ENCODE data around the gene RNF212B. TPM values are rescaled to one million over a fixed set of nuclear protein-coding genes. Genes with fewer than 3 reads are reported as not detected.

The RNF212B gene
- total and polyA plus RNA-seq, 2 of the 13 experiments (the other 11 are each of a cell fraction or from before 2014, with no cell fraction given) = 0.05 TPM; not detected in 1

GRCh38 chr14:23301969-23302289 is 64.2 kb downstream of the RNF212B start (continued):
- TF ChIP-seq ZNF343 (CRISPR knock-in tag; IDR thresholded peaks at IDR 0.05) = peak; percentile 87; the same call in 1 of the 2 replicates
- peak; percentile 70; the same call in 1 of the 2 replicates for TF ChIP-seq MZF1 (CRISPR knock-in tag; IDR thresholded peaks at IDR 0.05; ENCODE audit: borderline replicate concordance)
- TF ChIP-seq PRDM4 (CRISPR knock-in tag; IDR thresholded peaks at IDR 0.05; ENCODE audit: borderline replicate concordance) = 0 out of 2 replicates have a peak, but pooled peaks have one; percentile 56
- TF ChIP-seq ZNF143 (CRISPR knock-in tag; IDR thresholded peaks at IDR 0.05) = peak; percentile 55
- no peak for TF ChIP-seq ZFP36 (IDR thresholded peaks at IDR 0.05; ENCODE audit: borderline replicate concordance, low read depth, low read length, partially characterized antibody)
- no peak; the same call in 1 of the 2 replicates for TF ChIP-seq ZNF513 (CRISPR knock-in tag; conservative IDR thresholded peaks at IDR 0.05)
- TF ChIP-seq CREB1 (IDR thresholded peaks at IDR 0.05) = no peak
- no peak for TF ChIP-seq CREB1 (CRISPR knock-in tag; IDR thresholded peaks at IDR 0.05)
- no peak; the same call in 1 of the 2 replicates for TF ChIP-seq PAX8 (CRISPR knock-in tag; IDR thresholded peaks at IDR 0.05; ENCODE audit: borderline replicate concordance)
- peak; percentile 89 for TF ChIP-seq MED8 (CRISPR knock-in tag; IDR thresholded peaks at IDR 0.05; ENCODE audit: insufficient replicate concordance)
- peak; percentile 85 for TF ChIP-seq ZNF777 (CRISPR knock-in tag; IDR thresholded peaks at IDR 0.05)
- peak; percentile 65; the same call in 1 of the 2 replicates for TF ChIP-seq ESRRA (CRISPR knock-in tag; IDR thresholded peaks at IDR 0.05; ENCODE audit: low read depth)
- peak; percentile 76; the same call in 1 of the 2 replicates for TF ChIP-seq ZNF609 (CRISPR knock-in tag; IDR thresholded peaks at IDR 0.05; ENCODE audit: borderline replicate concordance)
- TF ChIP-seq RFXAP (CRISPR knock-in tag; IDR thresholded peaks at IDR 0.05; ENCODE audit: borderline replicate concordance) = peak; percentile 5; the same call in 1 of the 2 replicates
- peak; percentile 79 for TF ChIP-seq ZNF331 (CRISPR knock-in tag; IDR thresholded peaks at IDR 0.05)
- no peak for TF ChIP-seq ZNF17 (CRISPR knock-in tag; IDR thresholded peaks at IDR 0.05)
- peak; percentile 59 for TF ChIP-seq KMT2B (CRISPR knock-in tag; IDR thresholded peaks at IDR 0.05)
- no peak for TF ChIP-seq NR2F2 (IDR thresholded peaks at IDR 0.05; ENCODE audit: borderline replicate concordance, low read depth)
- TF ChIP-seq ZNF207 (IDR thresholded peaks at IDR 0.05; ENCODE audit: borderline replicate concordance) = no peak
- TF ChIP-seq ZNF644 (CRISPR knock-in tag; IDR thresholded peaks at IDR 0.05; ENCODE audit: low read depth) = peak; percentile 46; the same call in 1 of the 2 replicates
- no peak for TF ChIP-seq NONO (IDR thresholded peaks at IDR 0.05)
- TF ChIP-seq NONO (CRISPR knock-in tag; conservative IDR thresholded peaks at IDR 0.05) = no peak
- no peak for TF ChIP-seq SP4 (CRISPR knock-in tag; IDR thresholded peaks at IDR 0.05)

Measured in HepG2 (cell line).